ENCODE measurements around the gene SLC7A9.
"Not testable (repeated sequence)": the region's sequence is repeated elsewhere in the genome, so short reads cannot be mapped to it uniquely, and the experiment has no call there.

SLC7A9 gene

GRCh38 chr19:32870981-32871451 is 1.4 kb upstream of the SLC7A9 start:
- no peaks in the 10 kb centered on the region for H3K9me3 ChIP-seq (ENCODE audit: control insufficient read depth, insufficient read depth, low read length)
- H3K9ac ChIP-seq (ENCODE audit: low read depth, low read length): no peak overlapping the region
- H3K4me1 ChIP-seq (ENCODE audit: control insufficient read depth, insufficient read depth, low read length): no peaks in the 10 kb centered on the region
- H3K4me3 ChIP-seq (ENCODE audit: low read depth, low read length): no peak overlapping the region
- H3K27me3 ChIP-seq (ENCODE audit: control insufficient read depth, insufficient read depth, low read length): no peaks in the 10 kb centered on the region
- H3K36me3 ChIP-seq (ENCODE audit: control insufficient read depth, insufficient read depth, low read length): no peaks in the 10 kb centered on the region

GRCh38 chr19:32869966-32870573 is 503 bp upstream of the SLC7A9 start:
- Histone ChIP-seq H3K36me3 (ENCODE audit: control insufficient read depth, insufficient read depth, low read length) (no peaks in the 10 kb centered on the region), H3K9ac (ENCODE audit: low read depth, low read length) (no peak overlapping the region), H3K9me3 (ENCODE audit: control insufficient read depth, insufficient read depth, low read length) (no peaks in the 10 kb centered on the region), H3K4me3 (ENCODE audit: low read depth, low read length) (no peak overlapping the region), H3K4me1 (ENCODE audit: control insufficient read depth, insufficient read depth, low read length) (no peaks in the 10 kb centered on the region), H3K27me3 (ENCODE audit: control insufficient read depth, insufficient read depth, low read length) (no peaks in the 10 kb centered on the region)

GRCh38 chr19:32868206-32868950 is 1.2 kb downstream of the SLC7A9 start:
- no peaks in the 10 kb centered on the region for H3K36me3 ChIP-seq (ENCODE audit: control insufficient read depth, insufficient read depth, low read length)
- H3K9ac ChIP-seq (ENCODE audit: low read depth, low read length): no peak overlapping the region
- H3K4me1 ChIP-seq (ENCODE audit: control insufficient read depth, insufficient read depth, low read length): no peaks in the 10 kb centered on the region
- H3K4me3 ChIP-seq (ENCODE audit: low read depth, low read length): no peak overlapping the region
- H3K27me3 ChIP-seq (ENCODE audit: control insufficient read depth, insufficient read depth, low read length): no peaks in the 10 kb centered on the region
- no peaks in the 10 kb centered on the region for H3K9me3 ChIP-seq (ENCODE audit: control insufficient read depth, insufficient read depth, low read length)

DNA sequence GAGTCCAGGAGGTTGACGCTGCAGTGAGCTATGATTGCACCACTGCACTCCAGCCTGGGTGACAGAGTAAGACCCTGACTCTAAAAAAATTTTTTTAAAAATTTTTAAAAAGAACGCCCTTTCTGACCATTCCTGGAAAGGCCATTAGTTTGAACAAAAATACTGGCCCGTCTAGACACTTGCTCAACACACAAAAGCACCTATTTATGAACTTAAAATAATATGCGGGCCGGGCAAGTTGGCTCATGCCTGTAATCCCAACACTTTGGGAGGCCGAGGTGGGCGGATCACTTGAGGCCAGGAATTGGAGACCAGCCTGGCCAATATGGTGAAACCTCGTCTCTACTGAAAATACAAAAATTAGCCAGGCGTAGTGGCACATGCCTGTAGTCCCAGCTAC is 2.1 kb downstream of the SLC7A9 start:
- not testable (repeated sequence) for H3K4me1 ChIP-seq (ENCODE audit: control insufficient read depth, insufficient read depth, low read length); H3K9me3 ChIP-seq (ENCODE audit: control insufficient read depth, insufficient read depth, low read length); H3K4me3 ChIP-seq (ENCODE audit: low read depth, low read length); H3K27me3 ChIP-seq (ENCODE audit: control insufficient read depth, insufficient read depth, low read length); H3K9ac ChIP-seq (ENCODE audit: low read depth, low read length); H3K36me3 ChIP-seq (ENCODE audit: control insufficient read depth, insufficient read depth, low read length)

GRCh38 chr19:32866564-32867265 is 2.9 kb downstream of the SLC7A9 start:
- H3K36me3 ChIP-seq (ENCODE audit: control insufficient read depth, insufficient read depth, low read length): no peaks in the 10 kb centered on the region
- no peaks in the 10 kb centered on the region for H3K9me3 ChIP-seq (ENCODE audit: control insufficient read depth, insufficient read depth, low read length)
- H3K4me3 ChIP-seq (ENCODE audit: low read depth, low read length): no peak overlapping the region
- H3K9ac ChIP-seq (ENCODE audit: low read depth, low read length): no peak overlapping the region
- no peaks in the 10 kb centered on the region for H3K4me1 ChIP-seq (ENCODE audit: control insufficient read depth, insufficient read depth, low read length)
- H3K27me3 ChIP-seq (ENCODE audit: control insufficient read depth, insufficient read depth, low read length): no peaks in the 10 kb centered on the region

- Histone ChIP-seq H3K9ac (ENCODE audit: low read depth, low read length) (no peak overlapping the region), H3K4me1 (ENCODE audit: control insufficient read depth, insufficient read depth, low read length) (no peaks in the 10 kb centered on the region), H3K27me3 (ENCODE audit: control insufficient read depth, insufficient read depth, low read length) (no peaks in the 10 kb centered on the region), H3K36me3 (ENCODE audit: control insufficient read depth, insufficient read depth, low read length) (no peaks in the 10 kb centered on the region), H3K9me3 (ENCODE audit: control insufficient read depth, insufficient read depth, low read length) (no peaks in the 10 kb centered on the region), H3K4me3 (ENCODE audit: low read depth, low read length) (no peak overlapping the region)
Measured at GRCh38 chr19:32866061-32866460, 3.5 kb downstream of the SLC7A9 start.

DNA sequence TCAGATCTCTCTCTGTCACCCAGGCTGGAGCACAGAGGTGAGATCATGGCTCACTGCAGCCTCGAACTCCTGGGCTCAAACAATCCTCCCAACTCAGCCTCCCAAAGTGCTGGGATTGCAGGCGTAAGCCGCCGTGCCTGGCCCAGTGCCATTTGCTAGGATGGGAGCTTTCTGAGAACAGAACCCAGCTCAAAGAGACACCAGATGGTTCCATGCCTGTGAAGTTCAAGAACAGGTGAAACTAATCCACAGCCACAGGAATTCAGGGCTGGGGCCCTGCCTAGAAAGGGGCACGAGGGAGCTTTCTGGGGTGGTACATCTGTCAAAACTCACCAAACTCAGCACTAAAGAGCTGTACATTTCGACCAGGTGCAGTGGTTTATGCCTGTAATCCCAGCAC is 4.2 kb downstream of the SLC7A9 start:
- no peaks in the 10 kb centered on the region for H3K9me3 ChIP-seq (ENCODE audit: control insufficient read depth, insufficient read depth, low read length)
- no peak overlapping the region for H3K9ac ChIP-seq (ENCODE audit: low read depth, low read length)
- H3K36me3 ChIP-seq (ENCODE audit: control insufficient read depth, insufficient read depth, low read length): no peaks in the 10 kb centered on the region
- no peaks in the 10 kb centered on the region for H3K4me1 ChIP-seq (ENCODE audit: control insufficient read depth, insufficient read depth, low read length)
- no peak overlapping the region for H3K4me3 ChIP-seq (ENCODE audit: low read depth, low read length)
- no peaks in the 10 kb centered on the region for H3K27me3 ChIP-seq (ENCODE audit: control insufficient read depth, insufficient read depth, low read length)

GRCh38 chr19:32864318-32865007 is 5.1 kb downstream of the SLC7A9 start:
- Histone ChIP-seq H3K36me3 (ENCODE audit: control insufficient read depth, insufficient read depth, low read length) (no peaks in the 10 kb centered on the region), H3K9me3 (ENCODE audit: control insufficient read depth, insufficient read depth, low read length) (no peaks in the 10 kb centered on the region), H3K9ac (ENCODE audit: low read depth, low read length) (no peak overlapping the region), H3K4me1 (ENCODE audit: control insufficient read depth, insufficient read depth, low read length) (no peaks in the 10 kb centered on the region), H3K4me3 (ENCODE audit: low read depth, low read length) (no peak overlapping the region), H3K27me3 (ENCODE audit: control insufficient read depth, insufficient read depth, low read length) (no peaks in the 10 kb centered on the region)

GRCh38 chr19:32863841-32864240 is 5.7 kb downstream of the SLC7A9 start:
- H3K4me3 ChIP-seq (ENCODE audit: low read depth, low read length): no peak overlapping the region
- H3K9ac ChIP-seq (ENCODE audit: low read depth, low read length): no peak overlapping the region
- H3K9me3 ChIP-seq (ENCODE audit: control insufficient read depth, insufficient read depth, low read length): no peaks in the 10 kb centered on the region
- no peaks in the 10 kb centered on the region for H3K27me3 ChIP-seq (ENCODE audit: control insufficient read depth, insufficient read depth, low read length)
- H3K36me3 ChIP-seq (ENCODE audit: control insufficient read depth, insufficient read depth, low read length): no peaks in the 10 kb centered on the region
- H3K4me1 ChIP-seq (ENCODE audit: control insufficient read depth, insufficient read depth, low read length): no peaks in the 10 kb centered on the region

DNA sequence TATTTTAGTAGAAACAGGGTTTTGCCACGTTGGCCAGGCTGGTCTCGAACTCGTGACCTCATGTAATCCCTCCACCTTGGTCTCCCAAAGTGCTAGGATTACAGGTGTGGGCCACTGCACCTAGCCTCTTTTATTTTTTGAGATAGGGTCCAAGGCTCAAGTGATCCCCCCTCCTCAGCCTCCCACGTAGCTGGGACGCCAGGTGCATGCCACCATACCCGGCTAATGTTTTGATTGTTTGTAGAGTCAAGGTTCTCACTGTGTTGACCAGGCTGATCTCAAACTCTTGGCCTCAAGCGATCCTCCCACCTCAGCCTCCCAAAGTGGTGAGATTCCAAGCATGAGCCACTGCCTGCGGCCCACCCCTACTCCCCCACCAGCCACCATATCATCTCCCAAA is 6.3 kb downstream of the SLC7A9 start:
- H3K4me1 ChIP-seq (ENCODE audit: control insufficient read depth, insufficient read depth, low read length): no peaks in the 10 kb centered on the region
- no peaks in the 10 kb centered on the region for H3K9me3 ChIP-seq (ENCODE audit: control insufficient read depth, insufficient read depth, low read length)

GRCh38 chr19:32862741-32863140 is 6.8 kb downstream of the SLC7A9 start:
- Histone ChIP-seq H3K9ac (ENCODE audit: low read depth, low read length) (no peak overlapping the region), H3K27me3 (ENCODE audit: control insufficient read depth, insufficient read depth, low read length) (no peaks in the 10 kb centered on the region), H3K9me3 (ENCODE audit: control insufficient read depth, insufficient read depth, low read length) (no peaks in the 10 kb centered on the region), H3K4me1 (ENCODE audit: control insufficient read depth, insufficient read depth, low read length) (no peaks in the 10 kb centered on the region), H3K4me3 (ENCODE audit: low read depth, low read length) (no peak overlapping the region), H3K36me3 (ENCODE audit: control insufficient read depth, insufficient read depth, low read length) (no peaks in the 10 kb centered on the region)

More for the DNA sequence above, 6.3 kb downstream of the SLC7A9 start:
- no peak overlapping the region for H3K4me3 ChIP-seq (ENCODE audit: low read depth, low read length)
- no peak overlapping the region for H3K9ac ChIP-seq (ENCODE audit: low read depth, low read length)
- H3K27me3 ChIP-seq (ENCODE audit: control insufficient read depth, insufficient read depth, low read length): no peaks in the 10 kb centered on the region
- H3K36me3 ChIP-seq (ENCODE audit: control insufficient read depth, insufficient read depth, low read length): no peaks in the 10 kb centered on the region
